ENCODE data around the gene ABHD15.

The ABHD15 gene

DNA sequence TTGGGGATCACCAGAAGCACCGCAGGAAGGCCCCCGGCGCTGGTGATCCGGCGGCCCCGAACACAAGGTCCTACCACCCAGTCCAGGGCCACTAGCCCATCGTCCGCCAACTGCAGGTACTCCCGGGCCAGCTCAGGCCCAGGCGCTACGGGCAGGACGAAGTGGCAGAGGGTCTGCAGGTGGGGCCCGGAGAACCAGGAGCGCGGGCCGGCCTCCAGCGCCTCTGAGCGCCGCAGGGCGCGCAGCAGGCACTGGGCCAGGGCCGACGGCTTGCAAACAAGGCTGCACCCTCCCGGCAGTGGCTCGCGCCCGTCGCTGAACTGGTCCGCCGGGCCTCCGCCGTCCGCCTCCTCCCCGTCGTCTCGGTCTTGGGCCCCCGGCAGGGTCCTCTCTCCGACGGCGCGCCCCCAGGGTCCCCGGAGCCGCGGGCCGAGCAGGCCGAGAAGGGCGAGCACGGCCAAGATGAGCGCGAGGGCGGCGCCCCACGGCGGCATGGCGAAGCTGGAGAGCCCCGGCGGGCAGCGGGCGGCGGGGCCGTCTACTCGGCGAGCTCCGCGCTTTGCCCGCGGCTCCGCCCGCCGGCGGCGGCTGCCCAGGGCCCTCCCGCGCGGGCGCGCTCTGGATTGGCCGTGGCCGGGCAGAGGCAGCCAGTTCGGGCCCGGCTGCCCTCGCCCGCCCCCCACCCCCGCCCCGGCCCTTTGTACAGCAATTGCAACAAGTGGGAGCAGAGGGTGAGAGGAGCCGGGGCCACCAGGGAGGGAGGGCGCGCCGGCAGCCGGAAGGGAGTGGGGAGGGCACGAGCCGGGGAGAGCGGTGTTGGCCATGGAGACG lies at the start of gene ABHD15:
Gene ABHD15, minus strand, starts transcription at position 565 of the 831 bp plus-strand sequence. Its CDS starts 71 bp downstream, at position 494.
- peak; percentile 88 to 96 (median 90) for DNase-seq

DNA sequence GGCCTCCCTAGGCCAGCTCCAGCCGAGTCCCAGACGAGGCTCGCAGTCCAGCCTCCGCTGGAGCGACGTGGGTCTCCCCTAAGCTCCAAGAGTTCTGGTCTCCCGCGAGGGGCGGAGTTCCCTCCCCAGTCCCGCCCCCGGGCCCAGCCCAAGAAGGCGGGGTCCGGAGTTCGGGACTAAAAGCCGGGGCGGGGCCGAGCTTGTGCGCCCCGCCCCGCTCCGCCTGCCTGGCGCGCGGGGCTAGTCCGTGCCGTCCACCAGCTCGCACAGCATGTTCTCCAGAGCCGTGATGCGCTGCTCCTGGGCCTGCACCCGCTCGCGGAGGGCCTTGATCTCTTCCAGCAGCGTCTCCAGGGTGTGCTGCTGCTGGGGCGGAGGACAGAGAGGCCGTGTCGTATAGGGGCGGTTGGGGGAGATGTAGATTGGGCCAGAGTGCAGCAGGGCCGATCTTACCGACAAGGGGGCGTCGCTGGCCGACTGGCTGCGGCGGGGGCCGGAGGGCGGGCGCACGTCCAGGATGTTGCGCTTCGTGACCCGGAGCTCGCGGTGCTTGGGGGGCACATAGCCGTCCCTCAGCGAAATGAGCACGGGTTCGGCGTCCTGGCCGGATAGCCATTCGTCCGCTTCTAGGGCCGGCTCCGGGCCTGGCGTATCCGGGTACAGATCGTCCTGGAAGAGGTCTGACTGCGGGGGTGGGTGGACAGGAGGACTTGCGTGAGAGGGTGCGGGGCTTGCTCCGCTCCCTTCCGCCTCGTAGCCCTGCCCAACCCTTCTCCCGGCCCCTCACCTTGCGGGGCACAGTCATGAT lies 48.9 kb upstream of the ABHD15 start:
- peak; percentile 94 to 99 (median 97) for DNase-seq

- DNase-seq: peak; percentile 67 to 71 (median 70)
Measured at GRCh38 chr17:29615048-29615385, 48.2 kb upstream of the ABHD15 start.

GRCh38 chr17:29614349-29615047 lies 47.7 kb upstream of the ABHD15 start:
- DNase-seq: no peak

DNA sequence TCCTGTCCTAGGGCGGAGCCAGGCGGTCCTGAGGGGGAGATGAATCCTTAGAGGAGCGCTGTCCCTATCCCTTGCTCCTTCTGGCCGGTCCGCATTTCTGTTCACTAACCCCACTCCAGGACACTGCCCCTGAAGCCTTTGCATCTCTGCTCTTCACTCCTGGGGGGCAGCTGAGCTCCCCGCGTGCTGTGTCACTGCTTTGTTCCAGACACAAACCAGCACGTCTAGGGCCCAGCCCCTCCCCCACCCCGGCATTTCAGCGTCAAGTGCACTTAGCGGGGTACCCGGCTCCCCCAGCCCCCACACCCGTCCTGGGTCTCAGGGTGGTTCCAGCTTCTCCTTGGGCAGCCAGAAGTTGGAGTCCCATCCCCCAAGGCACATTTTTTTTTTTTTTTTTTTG lies 47.0 kb upstream of the ABHD15 start:
- no peak for DNase-seq

DNA sequence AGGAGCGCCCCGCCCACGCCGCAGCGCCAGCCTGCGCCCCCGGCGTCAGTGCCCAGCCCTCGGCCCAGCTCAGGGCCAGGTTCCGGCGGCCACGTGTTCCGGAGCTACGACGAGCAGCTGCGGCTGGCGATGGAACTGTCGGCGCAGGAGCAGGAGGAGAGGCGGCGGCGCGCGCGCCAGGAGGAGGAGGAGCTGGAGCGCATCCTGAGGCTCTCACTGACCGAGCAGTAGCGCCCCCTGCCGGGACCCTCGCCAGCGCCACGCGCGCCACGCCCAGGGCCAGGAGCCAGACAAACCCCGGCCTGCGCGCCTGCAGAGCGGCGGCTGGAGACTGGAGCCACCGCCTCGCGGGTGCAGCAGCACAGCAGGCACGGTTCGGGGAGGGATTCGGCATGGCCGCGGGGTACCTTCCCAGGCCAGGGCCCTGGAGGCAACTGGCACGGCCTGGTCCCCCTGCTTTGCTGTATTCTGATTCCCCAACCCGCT lies 46.6 kb upstream of the ABHD15 start:
- peak; percentile 95 to 98 (median 96) for DNase-seq

DNA sequence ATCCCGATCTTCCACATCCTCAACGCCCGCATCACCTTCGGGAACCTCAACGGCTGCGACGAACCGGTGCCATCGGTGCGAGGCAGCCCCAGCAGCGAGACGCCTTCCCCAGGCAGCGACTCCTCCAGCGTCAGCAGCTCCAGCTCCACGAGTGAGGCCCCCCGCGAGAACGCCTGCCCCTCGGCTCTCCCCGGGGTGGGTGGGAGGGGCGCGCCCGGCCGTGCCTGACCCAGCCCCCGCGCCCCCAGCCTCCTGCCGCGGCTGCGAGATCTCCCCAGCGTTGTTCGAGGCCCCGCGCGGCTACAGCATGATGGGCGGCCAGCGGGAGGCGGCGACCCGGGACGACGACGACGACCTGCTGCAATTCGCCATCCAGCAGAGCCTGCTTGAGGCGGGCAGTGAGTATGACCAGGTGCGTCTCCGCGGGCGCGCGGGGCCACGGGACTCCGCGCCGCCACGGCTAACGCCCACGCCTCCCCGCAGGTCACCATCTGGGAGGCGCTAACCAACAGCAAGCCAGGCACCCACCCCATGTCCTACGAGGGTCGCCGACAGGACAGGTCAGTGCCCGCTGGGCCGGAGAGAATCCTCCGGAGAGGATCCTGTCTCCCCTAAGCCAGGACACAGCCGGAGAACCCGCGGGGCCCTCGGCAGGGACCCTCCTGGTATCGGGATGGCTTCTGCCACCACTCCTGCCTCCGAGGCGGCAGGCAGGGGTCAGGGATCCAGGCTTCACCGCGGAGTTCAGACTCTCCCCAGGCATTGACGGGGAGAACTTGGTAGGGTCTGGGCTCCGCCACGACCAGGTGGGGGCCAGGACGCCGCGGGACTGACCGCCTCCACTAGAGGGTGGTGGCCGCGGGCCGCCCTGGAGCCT lies 45.8 kb upstream of the ABHD15 start:
- DNase-seq: no peak

DNA sequence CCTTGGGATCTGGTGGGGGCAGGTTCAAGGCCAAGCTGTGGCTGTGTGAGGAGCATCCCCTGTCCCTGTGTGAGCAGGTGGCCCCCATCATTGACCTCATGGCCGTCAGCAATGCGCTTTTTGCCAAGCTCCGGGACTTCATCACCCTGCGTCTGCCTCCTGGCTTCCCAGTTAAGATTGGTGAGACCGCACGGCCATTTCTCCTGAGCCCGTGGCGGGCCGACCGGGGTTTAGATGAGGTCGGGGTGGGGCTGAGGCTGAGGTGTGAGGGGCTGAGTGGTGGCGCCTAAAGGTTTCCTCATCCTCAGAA lies 45.2 kb upstream of the ABHD15 start:
- no peak for DNase-seq

- DNase-seq: no peak
Measured at GRCh38 chr17:29611351-29612093, 44.7 kb upstream of the ABHD15 start.

DNA sequence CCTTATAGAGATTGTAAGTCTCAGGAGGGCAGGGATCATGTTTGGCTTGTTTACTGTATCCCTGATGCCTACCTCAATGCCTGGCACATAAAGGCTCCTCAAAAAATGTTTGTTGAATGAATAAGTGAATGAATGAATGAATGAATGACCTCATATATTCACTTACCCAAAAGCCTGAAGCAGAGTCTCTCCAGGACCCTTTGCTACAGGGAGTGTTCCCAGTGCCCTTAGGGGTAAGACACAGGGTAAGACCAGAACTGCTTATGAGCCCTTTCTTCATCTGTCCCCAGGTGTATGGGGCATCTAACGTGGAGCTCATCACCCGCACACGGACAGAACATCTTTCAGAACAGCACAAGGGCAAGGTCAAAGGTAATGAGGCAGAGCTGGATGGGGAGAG lies 43.6 kb upstream of the ABHD15 start:
- DNase-seq: no peak

DNA sequence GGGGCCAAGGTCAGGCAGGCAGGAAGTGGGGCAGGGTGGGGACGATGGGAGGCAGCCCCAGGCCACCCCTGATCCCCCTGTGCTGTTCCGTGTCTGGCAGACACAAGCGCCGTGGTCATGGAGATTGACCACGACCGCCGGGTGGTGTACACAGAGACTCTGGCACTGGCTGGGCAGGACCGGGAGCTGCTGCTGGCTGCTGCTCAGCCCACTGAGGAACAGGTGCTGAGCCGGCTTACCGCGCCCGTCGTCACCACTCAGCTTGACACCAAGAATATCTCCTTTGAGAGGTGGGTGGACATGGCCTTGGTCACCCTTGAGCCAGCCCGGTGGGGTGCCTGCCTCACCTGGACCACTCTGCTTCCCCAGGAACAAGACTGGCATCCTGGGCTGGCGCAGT lies 42.1 kb upstream of the ABHD15 start:
- no peak for DNase-seq

DNA sequence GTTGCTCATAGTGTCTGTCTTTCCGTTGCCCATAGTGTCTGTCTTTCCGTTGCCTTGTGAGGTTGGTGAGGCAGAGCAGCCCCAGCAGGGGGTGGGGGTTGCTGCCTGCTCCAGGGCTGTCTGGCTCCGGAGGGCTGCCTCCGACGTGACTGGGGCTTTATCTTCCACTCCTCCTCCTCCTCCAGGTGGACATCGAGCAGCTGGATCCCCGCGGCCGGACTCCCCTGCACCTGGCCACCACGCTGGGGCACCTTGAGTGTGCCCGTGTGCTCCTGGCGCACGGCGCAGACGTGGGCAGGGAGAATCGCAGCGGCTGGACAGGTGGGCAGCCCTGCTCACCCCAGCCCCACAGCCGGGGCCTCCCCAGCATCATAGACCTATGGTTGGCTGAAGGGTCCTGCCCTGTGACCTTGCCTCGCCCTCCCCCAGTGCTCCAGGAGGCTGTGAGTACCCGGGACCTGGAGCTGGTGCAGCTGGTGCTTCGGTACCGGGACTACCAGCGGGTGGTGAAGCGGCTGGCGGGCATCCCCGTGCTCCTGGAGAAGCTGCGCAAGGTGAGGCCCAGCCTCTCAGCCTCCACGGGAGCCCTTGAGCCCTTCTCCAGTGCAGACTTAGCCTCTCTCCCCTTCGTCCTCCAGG lies 40.8 kb upstream of the ABHD15 start:
- DNase-seq: no peak

- DNase-seq: no peak
Measured at GRCh38 chr17:29603109-29603674, 36.4 kb upstream of the ABHD15 start.

DNA sequence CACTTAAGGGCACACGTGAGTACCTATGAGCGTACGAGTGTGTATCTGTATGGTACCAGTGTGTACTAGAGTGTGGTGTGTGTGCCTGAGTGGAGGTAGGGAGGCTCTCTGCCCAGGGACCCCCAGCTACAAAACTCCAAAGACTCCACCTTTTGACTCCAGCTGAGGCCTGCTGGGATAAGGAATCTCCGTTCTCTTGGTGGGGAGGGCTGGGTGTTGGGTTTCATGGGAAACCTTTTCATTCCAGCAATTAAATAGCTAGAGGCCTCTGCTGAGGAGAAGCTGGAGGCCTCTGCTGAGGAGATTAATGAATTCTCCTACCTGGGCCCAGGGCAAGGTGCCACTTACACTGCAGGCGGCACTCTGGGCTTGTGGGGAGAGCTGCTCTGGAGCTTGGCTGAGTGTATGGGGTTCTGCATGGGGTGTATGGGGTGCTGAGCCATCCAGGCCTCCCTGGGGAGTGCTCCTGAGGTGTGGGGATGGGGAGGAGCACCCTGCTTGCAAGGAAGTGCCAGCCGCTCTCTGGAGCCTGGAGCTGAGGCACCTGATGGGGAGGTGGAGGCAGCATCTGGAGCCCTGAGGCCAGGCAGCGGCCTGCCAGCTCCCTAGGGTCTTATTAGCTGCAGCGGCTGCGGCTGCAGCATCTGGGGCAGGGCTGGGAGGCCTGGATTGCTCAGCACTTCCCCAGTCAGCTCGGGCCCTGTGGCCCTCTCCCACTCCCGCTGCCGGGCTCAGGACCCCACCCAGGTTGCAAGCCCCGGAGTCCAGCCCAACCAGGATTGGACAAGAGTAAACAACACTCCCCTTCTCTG lies 30.7 kb upstream of the ABHD15 start:
- DNase-seq: no peak

GRCh38 chr17:29596811-29597210 lies 30.0 kb upstream of the ABHD15 start:
- DNase-seq: no peak

DNA sequence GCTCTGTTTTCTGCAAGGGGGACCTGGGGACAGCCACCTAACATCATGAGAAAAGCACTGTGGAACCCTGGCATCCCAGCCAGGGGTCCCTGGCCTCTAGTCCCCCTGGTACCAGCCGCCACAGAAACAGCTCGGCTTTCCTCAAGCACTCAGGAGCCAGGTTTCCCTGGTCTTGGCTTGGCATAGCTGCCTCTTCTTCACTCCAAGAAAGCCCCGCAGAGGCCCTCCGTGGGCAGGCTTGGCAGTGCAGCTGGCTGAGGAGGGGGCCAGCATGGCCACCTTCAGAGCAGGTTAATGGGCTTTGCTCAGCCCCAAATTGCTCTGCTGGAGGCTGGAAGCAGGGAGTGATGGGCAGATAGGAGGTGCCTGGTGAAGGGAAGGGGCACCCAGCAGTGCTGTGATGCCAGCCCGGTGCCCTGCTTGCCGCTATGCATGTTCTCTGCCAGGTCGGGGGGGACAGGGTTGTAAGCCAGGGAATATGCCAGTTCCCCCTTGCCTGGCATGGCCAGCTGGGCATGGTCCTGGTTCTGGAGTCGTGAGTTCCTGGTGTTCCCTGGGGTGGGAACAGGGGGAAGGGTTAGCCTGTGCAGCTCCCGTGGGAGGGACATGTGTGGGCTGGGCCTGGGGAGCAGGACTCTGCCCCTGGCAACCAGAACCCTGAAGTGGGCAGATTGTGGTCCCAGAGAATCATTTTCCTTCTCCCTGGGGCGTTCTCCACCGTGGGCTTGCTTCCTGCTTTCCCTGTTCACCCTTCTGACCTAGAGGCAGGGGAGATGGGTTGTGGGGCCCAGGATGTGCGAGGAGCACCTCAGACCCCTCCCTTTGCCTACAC lies 29.3 kb upstream of the ABHD15 start:
- no peak for DNase-seq

- no peak for DNase-seq
Measured at GRCh38 chr17:29595107-29595942, 28.5 kb upstream of the ABHD15 start.

DNA sequence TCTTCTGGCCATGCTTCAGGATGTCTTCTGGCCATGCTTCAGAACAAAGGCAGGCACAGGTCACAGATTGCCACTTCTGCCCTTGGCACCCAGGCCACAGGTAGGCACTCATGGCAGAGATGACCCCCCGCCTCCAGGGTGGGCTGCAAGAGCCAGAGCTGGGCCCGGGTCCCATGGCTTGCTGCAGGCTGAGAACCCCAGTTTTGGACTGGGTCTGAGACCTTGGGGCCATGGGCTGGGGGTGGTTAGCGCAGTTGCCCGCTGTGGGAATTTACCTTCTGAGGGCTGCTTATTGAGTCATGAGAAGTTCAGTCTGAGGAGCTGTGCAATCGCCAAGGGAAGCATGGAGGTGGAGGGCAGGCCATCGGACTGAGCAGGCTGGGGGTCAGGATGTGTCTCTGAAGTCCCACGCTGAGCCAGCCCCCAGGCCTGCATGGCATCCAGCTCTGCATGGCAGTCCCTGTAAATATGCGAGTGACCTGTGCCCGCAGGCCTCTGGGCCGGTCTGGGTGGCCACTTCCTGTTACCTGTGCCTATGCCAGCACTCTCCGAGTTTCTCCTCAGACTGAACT lies 27.8 kb upstream of the ABHD15 start:
- peak in 2 of 3 donors; percentile 23 to 34 for DNase-seq
